GM12891 (cell line): ENCODE data around the gene PTPN14.
"Not testable (repeated sequence)": the region's sequence is repeated elsewhere in the genome, so short reads cannot be mapped to it uniquely, and the experiment has no call there.

Experiments used
- DNase-seq: peaks from one replicate; pipeline ENCODE4 v3.0.0; 2011; ENCODE audit warnings: low spot score; ENCODE audit not compliant: insufficient read length
- FAIRE-seq: peaks from 2 replicates; lab custom pipeline; 2011; peaks lifted over from hg19 to GRCh38; lab: Jason Lieb, UNC
- PAX5 ChIP-seq: IDR thresholded peaks from 2 replicates; pipeline ENCODE4 v1.6.1; 2011; ENCODE audit warnings: low read length, moderate library complexity, mild to moderate bottlenecking; ENCODE audit not compliant: insufficient read depth, severe bottlenecking
- POLR2A ChIP-seq: IDR thresholded peaks from 2 replicates; pipeline ENCODE4 v1.6.1; 2011; ENCODE audit warnings: low read depth, low read length, control low read depth
- POLR2AphosphoS5 ChIP-seq: IDR thresholded peaks from 2 replicates; pipeline ENCODE4 v1.6.1; 2011; ENCODE audit warnings: low read depth, low read length, control low read depth
- POU2F2 ChIP-seq: IDR thresholded peaks from 2 replicates; pipeline ENCODE4 v1.6.1; 2011; ENCODE audit warnings: low read depth, mild to moderate bottlenecking, control low read depth, low read length, moderate library complexity
- SPI1 ChIP-seq: IDR thresholded peaks from 2 replicates; pipeline ENCODE4 v1.6.1; 2011; ENCODE audit warnings: low read depth, low read length, control low read depth
- TAF1 ChIP-seq: IDR thresholded peaks from 2 replicates; pipeline ENCODE4 v1.6.1; 2011; ENCODE audit warnings: low read depth, low read length, control low read depth

PTPN14 gene

DNA sequence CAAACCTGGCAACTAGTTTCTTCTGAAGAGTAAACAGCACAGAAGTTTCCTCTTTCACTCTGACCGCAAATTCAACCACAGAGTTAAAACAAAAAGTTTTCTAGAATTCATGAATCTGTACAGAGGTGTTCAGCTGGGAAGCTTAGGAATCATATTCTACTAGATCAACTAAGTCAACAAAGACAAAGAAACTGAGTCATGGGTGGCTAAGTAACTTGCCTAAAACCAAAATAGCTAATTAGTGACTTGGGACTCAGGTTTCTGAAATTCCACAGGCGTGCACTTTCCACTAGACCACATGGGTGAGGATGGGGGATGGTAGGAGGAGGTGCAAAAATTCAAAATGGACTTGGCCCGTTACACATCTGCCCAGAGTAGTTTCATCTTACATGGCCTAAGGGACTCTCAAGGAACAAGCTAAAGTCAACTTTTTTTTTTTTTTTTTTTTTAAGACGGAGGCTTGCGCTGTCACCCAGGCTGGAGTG is 25.8 kb downstream of the PTPN14 start:
- no peak for FAIRE-seq
- no peak for DNase-seq
- TF ChIP-seq POLR2A = no peak
- TF ChIP-seq SPI1 = no peak
- TF ChIP-seq POU2F2 = no peak
- no peak for TF ChIP-seq TAF1
- no peak for TF ChIP-seq PAX5
- TF ChIP-seq POLR2AphosphoS5 = no peak

DNA sequence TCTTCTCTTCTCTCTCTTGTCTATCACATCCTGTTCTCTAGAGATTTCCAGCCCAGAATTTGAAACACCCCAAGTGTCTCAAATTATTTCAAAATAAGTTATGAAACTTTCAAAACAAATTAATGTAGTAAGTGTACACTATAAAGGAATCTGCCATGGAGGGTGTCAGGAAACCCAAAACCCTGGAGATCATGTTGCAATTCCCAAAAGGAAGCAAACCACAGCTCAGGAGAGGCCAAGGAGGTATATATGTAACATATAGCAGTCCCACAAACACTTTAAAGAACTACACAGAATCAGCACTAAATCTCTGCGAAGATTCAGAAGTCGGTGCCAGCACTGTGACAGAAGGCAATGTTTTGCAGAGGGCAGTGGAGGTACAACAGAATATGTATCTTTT is 26.6 kb downstream of the PTPN14 start:
- FAIRE-seq (no peak), DNase-seq (no peak)
- TF ChIP-seq POLR2AphosphoS5 = no peak
- no peak for TF ChIP-seq SPI1
- no peak for TF ChIP-seq POU2F2
- TF ChIP-seq TAF1 = no peak
- TF ChIP-seq POLR2A = no peak
- no peak for TF ChIP-seq PAX5

DNA sequence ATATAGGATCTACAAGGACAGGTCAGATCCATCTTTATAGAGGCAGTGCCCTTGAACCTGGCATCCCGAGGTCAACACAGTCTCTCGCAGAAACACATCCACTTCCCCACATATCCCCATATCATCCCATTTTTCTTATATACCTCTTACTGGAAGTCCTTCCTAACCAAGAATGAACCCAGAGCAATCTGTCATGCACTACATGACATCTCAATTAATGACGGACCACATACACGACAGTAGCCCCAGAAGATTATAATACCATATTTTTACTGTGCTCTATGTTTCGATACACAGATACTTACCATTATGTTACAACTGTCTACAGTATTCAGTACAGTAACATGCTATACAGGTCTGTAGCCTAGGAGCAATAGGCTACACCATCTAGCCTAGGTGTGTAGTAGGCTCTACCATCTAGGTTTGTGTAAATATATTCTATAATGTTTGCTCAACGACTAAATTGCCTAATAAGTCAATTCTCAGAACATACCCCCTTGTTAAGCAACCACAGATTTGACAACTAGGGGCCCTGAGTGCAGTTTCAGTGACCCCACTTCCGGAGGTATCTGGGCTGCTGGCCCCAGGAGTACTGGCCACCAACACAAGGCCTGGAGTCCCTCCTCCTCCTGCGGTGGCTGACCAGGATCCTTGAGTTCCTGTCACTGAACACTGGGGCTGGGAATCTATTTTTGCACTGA is 28.1 kb downstream of the PTPN14 start:
- TF ChIP-seq PAX5 = no peak
- TF ChIP-seq SPI1 = no peak
- TF ChIP-seq POU2F2 = no peak
- TF ChIP-seq POLR2AphosphoS5 = no peak
- TF ChIP-seq TAF1 = no peak
- TF ChIP-seq POLR2A = no peak
- FAIRE-seq (no peak), DNase-seq (no peak)

DNA sequence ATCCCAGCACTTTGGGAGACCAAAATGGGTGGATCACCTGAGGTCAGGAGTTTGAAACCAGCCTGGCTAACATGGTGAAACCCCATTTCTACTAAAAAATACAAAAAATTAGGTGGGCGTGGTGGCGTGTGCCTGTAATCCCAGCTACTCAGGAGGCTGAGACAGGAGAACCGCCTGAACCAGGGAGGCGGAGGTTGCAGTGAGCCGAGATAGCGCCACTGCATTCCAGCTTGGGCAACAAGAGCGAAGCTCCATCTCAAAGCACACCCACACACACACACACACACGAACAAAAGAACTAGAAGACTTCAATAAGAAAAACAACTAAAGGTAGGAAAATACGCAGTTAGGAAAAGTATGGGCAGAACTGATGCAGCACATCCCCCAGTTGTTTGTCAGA is 29.9 kb downstream of the PTPN14 start:
- FAIRE-seq = not testable (repeated sequence)

DNA sequence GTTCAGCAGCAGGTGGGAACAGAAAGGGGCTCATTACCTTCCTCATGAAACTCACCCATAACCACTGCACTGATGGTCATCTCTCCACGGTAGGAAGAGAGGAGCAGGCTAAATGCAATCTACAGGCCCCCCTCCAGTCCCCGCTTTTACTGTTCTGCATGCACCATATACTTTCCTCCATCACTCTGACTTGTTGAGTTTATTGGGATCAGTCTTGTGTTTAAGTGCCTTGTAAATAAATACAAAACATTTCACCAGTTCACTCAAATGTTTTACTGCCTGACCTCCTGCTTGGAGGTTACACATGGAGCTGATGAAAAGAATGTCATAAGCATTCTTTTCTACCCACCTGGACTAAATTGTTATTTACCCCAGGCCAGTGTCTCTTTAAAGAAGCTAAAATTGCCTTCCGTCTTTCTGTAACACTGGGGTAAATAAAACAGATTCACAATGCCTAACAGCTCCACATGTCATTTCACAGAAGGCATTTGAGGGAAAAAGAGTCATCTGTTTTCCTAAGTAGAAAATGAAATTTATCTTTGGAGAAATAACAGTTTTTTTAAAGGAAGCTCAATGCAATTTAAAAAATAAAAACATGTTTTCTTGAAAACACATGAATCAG is 30.7 kb downstream of the PTPN14 start:
- FAIRE-seq = no peak

More for the DNA sequence above, 29.9 kb downstream of the PTPN14 start:
- DNase-seq = not testable (repeated sequence)

DNA sequence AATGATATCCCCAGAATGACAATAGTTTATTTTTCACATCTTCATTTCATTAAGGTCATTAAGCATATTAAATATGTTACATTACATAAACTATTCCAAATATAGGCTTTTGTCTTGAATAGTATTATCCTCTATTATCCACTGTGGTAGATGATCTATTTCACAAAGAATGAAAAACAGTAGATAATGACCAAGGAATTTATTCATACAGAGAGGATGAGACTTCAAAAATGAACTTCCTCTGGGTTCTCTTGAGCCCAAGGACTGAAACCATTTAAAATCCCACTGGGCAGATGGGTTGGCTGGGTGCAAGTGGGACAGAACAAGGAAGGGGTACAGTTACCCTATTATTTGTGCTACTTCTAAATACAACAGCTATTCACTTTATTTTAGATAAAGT is 33.0 kb downstream of the PTPN14 start:
- DNase-seq (no peak), FAIRE-seq (no peak)

More for the DNA sequence above, 30.7 kb downstream of the PTPN14 start:
- TF ChIP-seq POLR2AphosphoS5 (no peak), PAX5 (no peak), SPI1 (no peak), POLR2A (no peak)
- DNase-seq = no peak

DNA sequence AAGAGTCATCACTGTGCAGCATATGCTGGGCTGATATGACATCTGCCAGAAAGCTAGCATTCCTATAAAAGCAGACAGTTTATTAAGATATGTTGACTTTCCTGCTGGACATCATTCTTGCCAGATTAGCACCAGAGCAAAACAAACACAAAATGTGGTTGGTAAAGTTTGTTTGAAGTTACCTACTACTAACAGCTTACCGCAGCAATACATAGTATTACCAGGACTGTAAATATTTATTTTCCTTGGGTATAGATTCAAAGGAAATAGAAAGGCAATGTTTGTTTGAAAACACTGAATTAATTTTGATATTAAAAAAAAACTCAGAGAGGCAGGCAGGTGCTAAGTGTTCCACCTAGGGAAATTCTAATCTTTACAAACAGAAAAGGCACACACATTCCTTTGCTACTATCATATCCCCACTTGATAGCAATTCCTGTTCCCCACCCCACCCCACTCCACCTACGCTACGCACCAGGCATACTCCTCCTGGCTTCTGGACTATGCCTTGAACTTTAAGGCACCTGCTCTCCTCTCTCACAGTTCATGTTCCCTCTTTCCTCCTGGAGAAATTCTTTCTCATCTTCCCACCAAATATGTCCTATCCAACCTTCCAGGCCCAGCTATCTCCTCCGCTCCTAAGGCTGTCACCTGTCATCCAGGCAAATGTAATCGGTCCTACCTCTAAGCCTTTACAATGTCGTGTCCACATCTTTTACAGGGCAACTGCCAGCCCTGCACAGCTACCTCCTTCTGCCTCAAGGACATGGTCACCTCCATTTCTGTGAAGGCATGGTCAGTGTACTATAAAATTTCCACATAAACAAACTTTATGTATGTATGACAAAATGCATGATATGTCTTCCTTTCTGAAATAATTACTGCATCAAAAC is 34.7 kb downstream of the PTPN14 start:
- no peak for TF ChIP-seq POU2F2
- no peak for TF ChIP-seq TAF1
- TF ChIP-seq PAX5 = no peak
- no peak for TF ChIP-seq SPI1
- TF ChIP-seq POLR2A = no peak
- no peak for TF ChIP-seq POLR2AphosphoS5
- DNase-seq = no peak
- no peak for FAIRE-seq

More for the DNA sequence above, 33.0 kb downstream of the PTPN14 start:
- TF ChIP-seq PAX5 (no peak), SPI1 (no peak), TAF1 (no peak), POLR2A (no peak), POLR2AphosphoS5 (no peak), POU2F2 (no peak)

DNA sequence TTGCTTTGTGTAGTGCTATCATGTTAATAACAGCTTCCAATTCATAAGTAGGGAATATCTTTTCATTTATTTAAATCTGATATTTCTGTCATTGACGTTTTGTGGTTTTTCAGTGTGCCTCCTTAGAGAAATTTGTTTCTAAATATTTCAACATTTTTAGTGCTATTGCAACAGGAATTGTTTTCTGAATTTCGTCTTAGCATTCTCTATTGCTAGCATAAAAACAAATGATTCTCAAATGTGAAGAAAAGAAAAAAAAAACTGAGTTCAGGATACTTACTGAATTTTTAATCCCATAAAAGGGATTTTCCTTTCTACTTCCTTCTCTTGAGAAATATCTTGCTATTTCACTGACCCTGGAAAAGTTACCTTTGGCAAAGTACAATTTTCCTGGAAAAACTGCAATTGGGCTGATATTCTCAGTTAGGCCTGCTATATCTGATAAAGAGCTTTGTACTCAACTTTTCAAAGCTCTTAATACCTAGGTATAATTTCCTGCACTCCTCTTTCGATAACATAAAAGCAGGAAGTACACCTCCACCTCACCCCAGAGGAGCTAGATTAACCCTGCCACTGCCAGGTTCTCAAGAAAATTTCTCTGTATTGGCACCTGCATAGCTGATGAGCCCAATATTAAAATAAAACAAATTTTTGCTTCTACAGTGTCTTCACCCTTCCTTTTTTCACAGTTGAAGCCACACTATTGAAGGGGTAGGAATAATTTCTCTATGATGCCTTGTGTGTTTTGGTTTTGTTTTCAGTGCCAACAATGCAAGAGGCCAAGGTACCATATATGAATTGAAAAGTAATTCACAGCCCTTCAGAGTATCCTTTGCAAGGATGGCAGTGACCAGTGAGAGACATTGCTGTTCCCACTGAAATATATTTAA is 35.6 kb downstream of the PTPN14 start:
- no peak for FAIRE-seq
- DNase-seq = no peak
- no peak for TF ChIP-seq PAX5
- TF ChIP-seq POU2F2 = no peak
- TF ChIP-seq SPI1 = no peak
- no peak for TF ChIP-seq POLR2A
- TF ChIP-seq POLR2AphosphoS5 = no peak
- TF ChIP-seq TAF1 = no peak
